Activated T-helper 1 cell treated with anti-CD3 and anti-CD28 coated beads, Interleukin-2, amount 50 U/mL, for 16 hours (primary cell): ENCODE measurements around the gene FARSA.
"Not testable (repeated sequence)": the region's sequence is repeated elsewhere in the genome, so short reads cannot be mapped to it uniquely, and the experiment has no call there.

Experiments used
- DNase-seq, 2 donors: peaks; one replicate each; pipeline ENCODE4 v3.0.0-alpha.2; 2020; ENCODE audit warnings: low read depth in 1 of 2, low spot score in 1 of 2

Gene FARSA

DNA sequence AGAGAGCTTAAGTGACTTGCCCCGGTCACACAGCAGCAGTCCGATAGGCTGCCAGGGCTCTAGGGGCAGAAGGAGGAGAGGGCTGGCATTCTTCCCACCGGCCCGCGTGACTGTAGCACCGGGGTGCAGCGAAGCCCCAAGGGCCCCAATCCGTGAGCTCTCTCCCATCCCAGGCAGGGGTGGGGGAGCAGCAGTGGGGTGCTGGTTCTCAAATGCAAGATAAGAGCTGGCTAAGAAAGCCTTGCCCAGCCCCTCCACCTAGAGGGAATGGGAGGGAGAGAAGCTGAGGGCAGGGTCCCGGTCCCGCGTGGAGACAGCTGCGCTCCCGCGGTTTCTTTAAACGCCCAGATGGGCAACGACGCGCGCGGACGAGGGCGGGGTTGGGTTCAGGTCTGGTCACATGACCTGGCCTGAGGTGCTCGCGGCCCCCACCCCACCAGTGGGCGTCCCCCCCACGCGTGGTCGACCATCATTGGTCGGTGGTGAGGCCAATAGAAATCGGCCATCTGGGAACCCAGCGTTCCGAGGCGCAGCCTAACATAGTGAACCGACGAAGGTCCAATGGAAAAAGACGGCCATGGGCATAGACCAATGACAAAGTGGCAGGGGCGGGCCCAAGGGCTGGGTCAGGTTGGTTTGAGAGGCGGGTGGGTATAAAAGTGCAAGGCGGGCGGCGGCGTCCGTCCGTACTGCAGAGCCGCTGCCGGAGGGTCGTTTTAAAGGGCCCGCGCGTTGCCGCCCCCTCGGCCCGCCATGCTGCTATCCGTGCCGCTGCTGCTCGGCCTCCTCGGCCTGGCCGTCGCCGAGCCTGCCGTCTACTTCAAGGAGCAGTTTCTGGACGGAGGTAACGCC lies 4.6 kb upstream of the FARSA start, which contains the start of gene CALR:
Gene CALR (plus strand): TSS at position 683 of the 852 bp plus-strand sequence. CDS start 71 bp downstream, at position 754.
- DNase-seq: peak; percentile 98

DNA sequence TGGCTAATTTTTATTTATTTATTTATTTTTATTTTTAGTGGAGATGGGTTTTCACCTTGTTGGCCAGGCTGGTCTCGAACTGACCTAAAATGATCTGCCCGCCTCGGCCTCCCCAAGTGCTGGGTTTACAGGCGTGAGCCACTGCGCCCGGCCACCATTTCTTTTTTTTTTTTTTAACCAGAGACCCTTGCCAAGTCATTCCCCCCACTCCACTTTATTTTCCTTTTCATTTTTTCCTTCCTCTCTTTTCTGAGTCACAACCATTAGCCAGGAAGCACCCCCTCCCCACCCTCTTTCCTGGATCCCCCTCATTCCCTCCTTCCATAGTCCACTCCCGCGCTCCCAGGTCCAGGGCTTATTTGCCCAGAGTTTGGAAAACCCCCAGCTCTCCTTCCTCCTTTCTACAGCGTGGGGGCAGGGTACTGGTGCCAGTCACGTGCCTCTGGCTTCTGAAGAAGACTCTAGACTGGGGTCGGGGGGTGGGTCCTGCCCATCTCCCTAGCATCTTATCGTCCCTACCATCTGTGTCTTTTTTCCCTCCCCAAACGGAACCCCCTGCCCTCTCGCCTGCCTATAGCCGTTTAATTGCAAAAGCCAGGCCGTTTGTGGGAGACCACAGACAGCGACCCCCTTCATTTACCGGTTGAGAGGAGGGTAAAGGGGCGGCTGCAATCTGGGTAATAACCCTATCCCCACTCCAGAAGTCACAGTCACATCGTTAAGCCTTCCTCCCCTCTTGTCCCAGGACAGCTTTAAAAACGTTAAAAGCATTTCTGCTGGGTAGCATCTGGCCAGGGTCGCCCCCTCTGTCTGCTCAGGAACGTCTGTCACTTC lies 3.8 kb upstream of the FARSA start:
- DNase-seq: no peak

DNA sequence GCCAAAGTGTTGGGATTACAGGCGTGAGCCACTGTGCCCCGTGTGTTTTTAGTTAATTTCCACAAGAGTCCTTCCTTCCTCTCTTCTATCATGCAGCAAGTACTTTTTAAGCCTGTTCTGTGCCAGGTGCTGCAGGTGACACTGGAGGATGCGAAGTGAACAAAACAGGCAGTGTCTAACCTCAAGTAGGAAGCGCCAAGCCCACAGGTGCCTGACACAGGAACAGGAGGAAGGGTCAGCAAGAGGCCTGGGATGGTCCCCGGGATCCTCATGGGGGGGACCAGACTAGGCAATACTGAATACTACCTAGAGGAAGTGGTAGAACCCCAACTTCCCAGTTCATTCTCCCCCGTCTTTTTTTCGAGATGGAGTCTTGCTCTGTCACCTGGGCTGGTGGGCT lies 3.1 kb upstream of the FARSA start:
- DNase-seq: no peak

DNA sequence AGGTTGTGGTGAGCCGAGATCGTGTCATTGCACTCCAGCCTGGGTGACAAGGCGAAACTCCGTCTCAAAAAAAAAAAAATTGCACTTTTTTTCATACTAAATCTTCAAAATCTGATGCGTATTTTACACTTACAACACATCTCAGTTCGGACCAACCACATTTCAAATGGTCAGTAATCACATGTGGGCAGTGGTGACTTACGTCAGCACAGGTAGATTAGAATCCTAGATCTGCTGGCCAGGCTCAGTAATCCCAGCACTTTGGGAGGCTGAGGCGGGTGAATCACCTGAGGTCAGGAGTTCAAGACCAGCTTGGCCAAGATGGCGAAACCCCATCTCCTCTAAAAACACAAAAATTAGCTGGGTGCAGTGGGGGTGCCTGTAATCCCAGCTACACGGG lies 1.6 kb upstream of the FARSA start:
- no peak for DNase-seq

DNA sequence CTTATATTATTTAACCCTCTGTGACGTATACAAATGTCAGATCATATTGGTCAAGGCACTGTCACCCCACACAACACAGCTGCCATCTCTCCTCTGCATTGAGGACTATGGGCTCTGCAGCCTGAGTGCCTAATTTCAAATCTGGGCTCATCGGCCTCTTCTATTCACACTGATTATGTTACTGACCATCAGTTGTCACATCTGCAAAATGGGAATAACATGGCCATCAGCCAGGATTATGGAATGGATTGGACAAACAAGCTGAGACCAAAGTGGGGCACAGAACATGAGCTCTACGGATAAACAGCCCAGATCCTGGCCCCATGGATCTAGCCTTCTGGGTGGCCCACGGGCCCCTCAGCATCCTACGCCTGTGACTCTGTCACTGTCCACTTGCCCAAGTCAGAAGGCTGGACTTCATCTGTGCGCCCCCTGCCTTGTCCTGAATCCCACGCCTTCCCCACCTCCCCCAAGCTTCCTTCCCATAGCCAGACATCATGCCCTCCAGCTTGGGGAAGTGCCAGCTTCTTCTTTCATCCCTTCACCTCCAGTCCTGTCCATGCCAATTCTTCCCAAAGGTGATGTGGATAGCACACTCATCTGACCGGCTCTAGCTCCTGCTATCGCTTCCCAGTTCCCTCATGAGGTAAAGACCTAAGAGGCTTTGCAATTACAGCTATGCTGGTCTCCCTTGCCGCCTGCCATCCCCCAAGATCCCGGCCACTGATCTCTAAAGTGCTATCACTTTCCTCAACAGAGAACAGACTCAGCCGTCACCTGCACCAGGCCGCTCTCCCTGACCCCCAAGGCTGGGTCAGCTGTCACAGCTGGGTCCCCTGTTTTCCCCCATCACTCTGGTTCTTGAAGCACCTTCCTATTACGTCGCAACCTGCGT lies 872 bp downstream of the FARSA start:
- no peak for DNase-seq

DNA sequence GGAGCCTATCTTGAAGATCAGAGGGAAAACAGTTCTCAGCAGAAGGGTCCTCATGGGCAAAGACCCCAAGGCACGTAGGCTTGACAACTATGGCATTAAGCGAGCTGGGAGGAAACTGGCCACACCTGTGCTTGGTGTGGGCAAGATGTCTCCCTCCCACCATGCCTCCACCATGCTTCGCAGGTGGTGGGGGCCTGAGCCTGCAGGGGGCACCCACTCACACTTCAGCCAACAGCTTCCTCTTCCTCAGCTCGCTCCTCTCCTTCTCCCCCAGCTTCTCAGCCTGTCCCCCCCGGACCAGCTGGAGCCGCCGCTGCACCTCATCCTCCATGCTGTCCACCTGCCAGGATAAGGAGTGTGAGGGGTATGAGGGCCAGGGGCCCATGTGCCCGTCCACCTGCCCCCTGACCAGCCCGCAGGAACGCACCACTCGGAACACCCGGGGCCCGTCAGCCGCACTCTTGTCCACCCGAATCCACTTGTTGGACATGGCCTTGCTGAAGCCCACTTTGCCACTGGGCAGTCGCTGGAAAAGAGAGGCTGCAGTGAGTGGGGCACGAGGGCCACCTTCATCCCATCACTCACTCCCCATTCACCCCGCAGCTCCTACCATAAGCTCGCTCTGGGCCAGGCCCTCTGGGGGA lies 3.4 kb downstream of the FARSA start:
- no peak for DNase-seq

DNA sequence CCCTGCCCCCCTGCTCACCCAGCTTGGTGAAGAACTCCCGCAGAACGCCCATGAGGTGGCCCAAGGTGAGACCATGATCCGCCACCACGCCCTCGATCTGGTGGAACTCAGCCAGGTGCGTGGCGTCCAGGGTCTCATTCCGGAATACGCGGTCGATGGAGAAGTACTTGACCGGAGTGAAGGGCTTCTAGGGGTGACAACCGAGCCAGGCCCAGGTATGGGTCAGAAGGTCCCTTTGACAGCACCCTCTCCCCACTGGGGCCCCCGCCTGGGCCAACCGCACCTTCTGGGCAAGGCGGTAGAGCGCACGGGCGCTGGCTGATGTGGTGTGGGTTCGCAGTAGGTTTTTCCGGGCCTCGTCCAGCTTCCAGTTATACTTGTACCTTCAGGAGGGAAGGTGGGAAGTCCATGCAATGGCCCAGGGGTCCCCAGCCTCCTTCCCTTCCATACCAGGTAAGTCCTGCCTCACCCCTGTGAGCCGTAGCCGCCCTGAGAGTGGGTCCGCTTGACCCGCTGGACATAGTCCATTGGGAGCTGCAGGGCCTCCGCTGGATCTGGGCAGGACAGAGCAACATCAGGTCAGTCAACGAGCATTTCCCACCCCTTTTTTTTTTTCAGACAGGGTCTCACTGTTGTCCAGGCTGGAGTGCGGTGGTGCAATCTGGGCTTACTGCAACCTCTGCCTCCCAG lies 8.7 kb downstream of the FARSA start:
- no peak for DNase-seq

DNA sequence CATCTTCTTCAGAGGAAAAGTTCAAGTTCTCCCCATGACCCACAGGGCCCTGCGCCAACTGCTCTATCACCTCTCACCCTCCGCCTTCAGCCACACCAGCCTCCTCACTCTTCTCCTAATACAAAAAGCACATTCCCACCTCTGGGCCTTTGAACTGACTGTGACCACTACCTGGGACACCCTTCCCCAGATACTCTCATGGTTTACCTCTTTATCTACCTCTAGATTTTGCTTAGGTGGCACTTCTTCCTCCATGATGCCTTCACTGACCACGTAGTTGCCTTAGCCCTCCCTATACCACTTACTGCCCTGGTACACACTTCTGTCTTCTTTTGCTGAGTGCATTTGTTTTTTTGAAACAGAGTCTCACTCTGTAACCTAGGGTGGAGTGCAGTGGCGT lies 10.6 kb downstream of the FARSA start:
- no peak for DNase-seq

DNA sequence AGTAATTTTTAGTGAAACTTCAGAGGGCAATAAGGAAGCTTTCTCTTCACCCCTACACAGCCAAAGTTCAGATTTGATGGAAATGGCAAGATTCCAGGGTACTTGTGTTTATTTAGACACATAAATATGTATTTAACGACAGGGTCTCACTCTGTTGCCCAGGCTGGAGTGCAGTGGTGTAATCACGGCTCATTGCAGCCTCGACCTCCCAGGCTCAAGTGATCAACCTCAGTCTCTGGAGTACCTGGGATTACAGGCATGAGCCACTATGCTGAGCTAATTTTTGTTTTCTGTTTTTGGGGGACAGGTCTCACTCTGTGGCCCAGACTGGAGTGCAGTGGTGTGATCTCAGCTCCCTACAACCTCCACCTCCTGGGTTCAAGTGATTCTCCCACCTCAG lies 12.5 kb downstream of the FARSA start:
- DNase-seq: no peak

DNA sequence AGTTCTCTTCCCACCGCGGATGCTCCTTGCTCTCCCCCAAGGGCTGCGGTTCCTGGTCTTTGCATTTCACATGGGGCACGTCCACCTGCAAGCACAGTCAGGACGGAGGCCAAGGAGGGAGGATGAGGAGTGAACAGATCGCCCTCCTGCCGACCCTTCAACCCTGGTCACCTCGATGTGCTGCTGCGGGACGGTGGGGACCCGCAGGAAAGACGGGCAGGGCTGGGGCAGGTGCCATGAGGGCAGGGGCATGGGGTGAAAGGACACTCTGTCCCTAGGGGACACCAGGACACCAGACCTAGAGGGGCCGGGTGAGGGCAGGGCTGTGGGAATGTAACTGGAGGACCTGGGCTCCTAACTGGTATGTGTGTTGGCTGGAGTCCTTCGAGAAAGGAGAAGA lies 15.3 kb downstream of the FARSA start:
- DNase-seq: no peak

DNA sequence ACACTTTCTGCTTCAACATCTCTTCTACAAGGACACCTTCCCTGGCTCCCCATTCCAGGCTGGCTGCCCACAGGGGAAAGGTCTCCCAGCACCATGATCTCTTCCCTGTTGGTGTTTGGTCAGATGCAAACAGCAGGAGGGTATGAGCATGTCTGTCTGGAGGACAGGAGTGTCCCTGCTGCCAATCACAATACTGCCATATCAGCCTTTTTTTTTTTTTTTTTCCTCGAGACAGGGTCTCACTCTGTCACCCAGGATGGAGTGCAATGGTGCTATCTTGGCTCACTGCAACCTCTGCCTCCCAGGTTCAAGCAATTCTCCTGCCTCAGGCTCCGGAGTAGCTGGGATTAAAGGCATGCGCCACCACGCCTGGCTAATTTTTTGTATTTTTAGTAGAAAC lies 17.7 kb downstream of the FARSA start:
- DNase-seq: not testable (repeated sequence)

DNA sequence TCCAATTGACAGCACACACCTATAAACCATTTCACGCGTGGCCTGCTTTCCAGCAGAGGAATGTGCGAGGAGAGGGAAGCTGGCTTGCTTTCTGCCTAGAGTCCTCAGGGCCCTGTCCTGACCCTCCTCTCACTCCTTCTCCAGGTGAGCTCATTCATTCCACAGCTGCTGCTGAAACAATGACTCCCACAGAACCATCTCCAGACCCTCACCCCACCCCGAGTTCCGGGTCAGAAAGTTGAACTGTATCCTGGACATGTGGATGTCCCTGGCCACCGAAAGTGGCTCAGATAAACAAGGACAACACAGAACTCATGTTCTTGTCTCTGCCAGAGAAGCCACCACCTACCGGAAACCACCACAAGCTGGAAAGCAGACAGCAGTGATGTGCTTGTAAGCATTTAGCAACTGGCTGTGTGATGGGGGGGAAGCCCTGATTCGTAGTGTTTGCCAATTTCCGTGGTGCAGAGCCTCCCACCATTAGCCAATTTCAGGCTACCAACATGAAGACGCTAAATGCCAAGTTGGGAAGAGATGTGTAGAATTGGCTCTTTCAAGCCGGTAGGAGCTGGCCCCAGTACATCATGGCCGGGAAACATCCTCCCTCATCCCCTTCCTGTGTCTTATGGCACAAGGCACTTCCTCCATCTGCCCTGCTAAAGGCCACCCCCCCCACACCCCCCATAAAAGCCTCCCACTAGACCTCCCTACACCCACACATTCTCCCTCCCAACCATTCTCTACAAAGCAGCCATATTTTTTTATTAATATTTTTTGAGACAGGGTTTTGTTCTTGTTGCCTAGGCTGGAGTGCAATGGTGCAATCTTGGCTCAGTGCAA lies 19.4 kb downstream of the FARSA start:
- peak in 1 of 2 donors; percentile 29 for DNase-seq

DNA sequence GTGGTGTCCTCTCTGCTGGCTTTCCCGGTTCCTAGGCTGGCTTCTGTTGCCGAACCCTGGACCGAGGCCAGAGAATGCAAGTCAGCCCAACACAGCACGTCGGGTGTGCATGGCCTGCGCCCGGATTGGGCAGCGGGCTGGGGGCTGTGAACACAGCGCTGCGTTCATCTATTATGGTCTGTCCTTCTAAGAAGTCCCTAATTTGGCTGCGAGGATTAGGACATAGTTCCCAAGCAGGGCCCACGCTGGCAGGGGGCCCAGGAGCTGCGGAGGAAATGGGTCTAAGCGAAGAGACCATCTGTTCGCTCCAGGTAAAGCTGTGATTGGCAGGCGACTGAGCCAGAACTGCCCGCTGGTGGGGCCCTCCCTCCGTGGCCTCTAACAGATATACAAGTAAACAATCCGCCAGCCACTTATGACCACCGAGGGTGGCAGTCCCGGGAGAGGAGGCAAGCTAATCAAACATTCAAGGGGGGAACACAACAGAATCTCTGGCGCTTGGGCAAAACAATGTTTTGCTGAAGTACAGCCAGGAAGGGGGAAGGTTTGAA lies 20.4 kb downstream of the FARSA start:
- DNase-seq: no peak

DNA sequence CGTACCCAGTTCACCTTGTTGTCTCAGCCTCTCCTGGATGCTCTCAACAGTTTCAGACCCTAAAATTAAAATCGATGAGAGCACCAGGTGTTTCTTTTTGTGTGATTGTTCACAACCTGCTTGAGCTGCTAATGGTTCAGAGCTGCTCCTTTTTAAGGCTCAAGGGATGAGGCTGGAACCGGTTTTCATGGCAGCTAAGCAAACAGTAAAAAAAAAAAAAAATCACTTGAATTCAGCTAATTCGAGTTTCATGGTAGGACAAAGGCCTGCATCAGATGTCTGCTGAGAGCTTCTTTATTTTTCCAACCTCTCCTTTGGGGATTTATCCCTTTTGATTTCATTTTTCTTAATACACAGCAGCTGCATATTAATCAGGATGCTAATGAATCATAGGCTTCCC lies 20.9 kb downstream of the FARSA start:
- DNase-seq: no peak

DNA sequence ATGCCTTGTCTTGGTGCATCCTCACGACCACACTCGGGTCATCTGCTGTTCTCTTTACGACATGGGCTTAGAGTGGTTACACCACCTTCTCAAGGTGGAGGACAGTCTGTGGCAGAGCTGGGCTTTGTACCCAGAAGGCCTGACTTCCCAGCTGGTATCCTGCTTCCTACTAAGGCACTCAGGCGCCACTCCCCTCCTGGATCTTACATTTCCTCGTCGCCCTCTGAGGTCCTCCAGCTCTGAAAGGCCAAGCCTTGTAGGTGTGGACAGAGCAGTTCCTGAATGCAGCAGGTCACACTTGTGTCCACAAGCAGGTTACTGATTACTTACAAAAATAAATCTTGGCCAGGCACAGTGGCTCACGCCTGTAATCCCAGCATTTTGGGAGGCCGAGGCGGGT lies 26.3 kb downstream of the FARSA start:
- DNase-seq: no peak

DNA sequence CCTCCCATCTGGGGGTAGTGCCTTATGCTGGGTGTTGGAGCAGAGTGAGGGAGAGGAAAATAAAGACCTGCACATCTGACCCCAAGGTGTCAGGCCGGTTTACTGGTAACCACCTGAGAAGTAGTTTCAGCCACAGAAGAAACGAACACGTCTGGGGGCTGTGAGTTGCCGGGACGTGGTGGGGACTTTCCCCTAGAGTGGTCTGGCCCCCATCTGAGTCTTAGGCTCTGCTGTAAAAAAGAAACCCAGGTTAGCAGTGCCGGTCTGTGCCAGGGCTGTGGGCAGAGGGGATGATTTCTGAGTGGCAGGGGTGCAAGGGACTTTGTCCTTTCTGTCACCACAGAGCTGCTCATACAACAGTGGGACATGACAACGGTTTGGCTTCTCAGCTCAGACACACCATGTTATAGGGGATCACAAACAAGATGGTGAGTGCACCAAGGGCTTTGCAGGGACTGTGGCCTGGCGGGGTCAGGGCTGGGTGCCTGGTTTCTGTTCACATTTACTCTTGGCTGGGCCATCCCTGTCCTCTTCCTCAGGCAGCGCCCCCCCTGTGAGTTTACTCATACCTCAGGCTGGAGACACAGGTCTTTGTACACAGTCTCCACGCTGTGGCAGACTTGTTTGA lies 33.5 kb downstream of the FARSA start:
- DNase-seq: no peak

DNA sequence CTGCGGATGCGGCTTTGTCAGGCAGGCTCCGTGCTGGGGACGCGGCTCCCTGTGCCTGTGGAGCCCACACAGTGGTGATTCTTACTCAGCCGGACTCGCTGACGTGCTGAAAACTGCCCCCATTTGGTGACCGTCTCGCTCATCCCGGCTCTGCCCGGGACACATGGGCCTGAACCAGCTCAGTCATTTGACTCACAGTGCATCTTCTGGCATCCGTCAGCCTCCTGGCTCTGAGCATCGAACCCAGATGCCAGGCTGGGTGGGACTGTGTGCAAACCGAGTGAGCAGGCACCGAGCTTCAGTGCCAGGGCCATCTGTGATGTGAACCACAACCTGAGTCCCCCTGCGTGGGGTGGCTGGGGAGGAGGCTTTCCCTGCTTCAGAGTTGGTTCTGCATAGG lies 37.1 kb downstream of the FARSA start:
- no peak for DNase-seq

DNA sequence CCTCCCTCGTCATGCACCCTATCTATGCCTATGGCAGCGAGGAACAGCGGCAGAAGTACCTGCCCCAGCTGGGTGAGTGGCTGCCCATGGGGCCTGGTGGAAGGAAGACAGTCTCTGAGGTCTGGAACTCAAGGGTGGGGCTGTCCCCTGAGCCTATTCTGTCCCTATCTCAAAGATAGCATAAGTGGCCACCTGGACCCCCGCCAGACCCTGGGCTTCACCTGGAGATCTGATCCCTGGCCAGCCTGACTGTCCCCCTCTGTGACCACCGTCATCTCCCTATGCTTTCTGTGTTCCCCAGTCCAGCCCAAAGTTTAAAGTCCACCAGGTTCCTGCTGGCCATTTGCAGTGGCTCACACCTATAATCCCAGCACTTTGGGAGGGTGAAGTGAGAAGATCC lies 39.9 kb downstream of the FARSA start:
- DNase-seq: no peak
